Progenitor cell of endocrine pancreas (in vitro differentiated cells): ENCODE measurements around the gene BRME1. TPM values are rescaled to one million over a fixed set of nuclear protein-coding genes. Genes with fewer than 3 reads are reported as not detected.
A peak's percentile ranks its signal among the peaks of the same experiment; 100 is the strongest.

ENCODE experiments used
- DNase-seq: peaks from one replicate; pipeline ENCODE4 v3.0.0; 2021; ENCODE audit warnings: low spot score; ENCODE audit not compliant: unreplicated experiment
- H3K27ac Mint-ChIP-seq: 2 replicates; pipeline ENCODE4 v1.8.0; 2021; ENCODE audit warnings: mild to moderate bottlenecking, moderate library complexity, mixed read lengths
- H3K27me3 Mint-ChIP-seq: 2 replicates; pipeline ENCODE4 v1.8.0; 2021; ENCODE audit warnings: mixed read lengths
- H3K36me3 Mint-ChIP-seq: 2 replicates; pipeline ENCODE4 v1.8.0; 2022; ENCODE audit warnings: mixed read lengths; ENCODE audit not compliant: insufficient read depth
- H3K4me1 Mint-ChIP-seq: 2 replicates; pipeline ENCODE4 v1.8.0; 2021; ENCODE audit warnings: low read depth, mixed read lengths
- H3K4me3 Mint-ChIP-seq: 2 replicates; pipeline ENCODE4 v1.8.0; 2021; ENCODE audit warnings: low read depth, mild to moderate bottlenecking, moderate library complexity, mixed read lengths
- H3K9me3 Mint-ChIP-seq: 2 replicates; pipeline ENCODE4 v1.8.0; 2021; ENCODE audit warnings: low read depth, mixed read lengths
- CTCF ChIP-seq: fragments of 200-600 bp; sonication (generic); IDR thresholded peaks from one replicate; pipeline ENCODE4 v1.5.0; 2021; ENCODE audit warnings: antibody characterized with exemption, mild to moderate bottlenecking; ENCODE audit not compliant: unreplicated experiment
- total RNA-seq: library from RNA; stranded (reverse); gene quantifications from 2 replicates; pipeline ENCODE4 v1.2.1, GENCODE V29; 2021

The BRME1 gene
- total RNA-seq, 1 donor from 2014 or later = 6.1 TPM

- H3K9me3 Mint-ChIP-seq = no peaks in the 10 kb centered on the region
- peak overlapping the region; percentile 37 for H3K4me3 Mint-ChIP-seq
Observed at GRCh38 chr19:13850910-13851733, 54.8 kb downstream of the BRME1 start.

GRCh38 chr19:13849991-13850909 lies 55.7 kb downstream of the BRME1 start:
- no peaks in the 10 kb centered on the region for H3K36me3 Mint-ChIP-seq
- H3K27me3 Mint-ChIP-seq = no peaks in the 10 kb centered on the region
- no peaks in the 10 kb centered on the region for H3K9me3 Mint-ChIP-seq
- DNase-seq = peak; percentile 55
- peak overlapping the region; percentile 97 for H3K27ac Mint-ChIP-seq
- peaks cover 22% of the 10 kb centered on the region for H3K4me1 Mint-ChIP-seq
- peak overlapping the region; percentile 37 for H3K4me3 Mint-ChIP-seq
- TF ChIP-seq CTCF = no peak

More at GRCh38 chr19:13850910-13851733, 54.8 kb downstream of the BRME1 start:
- Mint-ChIP-seq H3K36me3 (no peaks in the 10 kb centered on the region), H3K27ac (peak overlapping the region; percentile 97), H3K27me3 (no peaks in the 10 kb centered on the region), H3K4me1 (peaks cover 19% of the 10 kb centered on the region)
- no peak for DNase-seq
- TF ChIP-seq CTCF = no peak

- Mint-ChIP-seq H3K27me3 (no peaks in the 10 kb centered on the region), H3K4me1 (peaks cover 29% of the 10 kb centered on the region), H3K9me3 (no peaks in the 10 kb centered on the region), H3K36me3 (no peaks in the 10 kb centered on the region), H3K27ac (peak overlapping the region; percentile 94), H3K4me3 (peak overlapping the region; percentile 23)
- TF ChIP-seq CTCF = no peak
- no peak for DNase-seq
Observed at GRCh38 chr19:13848798-13849676, 56.9 kb downstream of the BRME1 start.

DNA sequence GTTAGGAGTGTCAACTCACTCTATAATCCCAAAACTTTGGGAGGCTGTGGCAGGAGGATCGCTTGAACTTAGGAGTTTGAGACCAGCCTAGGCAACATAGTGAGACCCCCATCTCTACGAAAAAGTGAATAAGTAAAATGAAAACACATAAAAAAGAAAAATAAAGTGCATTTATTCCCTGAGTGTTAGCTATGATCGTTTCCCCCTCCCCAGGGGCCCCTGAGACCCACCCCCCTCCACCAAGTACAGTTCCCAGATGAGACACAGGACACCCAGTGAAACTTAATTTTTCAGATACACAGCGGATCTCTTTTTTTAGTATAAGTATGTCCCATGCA lies 57.6 kb downstream of the BRME1 start:
- Mint-ChIP-seq H3K9me3 (no peaks in the 10 kb centered on the region), H3K4me1 (peaks cover 31% of the 10 kb centered on the region), H3K27me3 (no peaks in the 10 kb centered on the region), H3K27ac (no peak overlapping the region), H3K4me3 (no peak overlapping the region), H3K36me3 (no peaks in the 10 kb centered on the region)
- no peak for TF ChIP-seq CTCF
- no peak for DNase-seq
